GM12878 (cell line): ENCODE results near the gene TLCD2.

ENCODE experiments used
- CBX5 ChIP-seq: sonication (generic); IDR thresholded peaks from 2 replicates; pipeline ENCODE4 v1.6.1; 2016; ENCODE audit warnings: low read depth, moderate library complexity, mild to moderate bottlenecking, inconsistent platforms
- CHD2 ChIP-seq: IDR thresholded peaks from 2 replicates; pipeline ENCODE4 v1.6.1; 2011; ENCODE audit warnings: low read depth, low read length, improper control_type of control experiment, borderline replicate concordance
- KDM1A ChIP-seq: fragments of 200-600 bp; sonication (generic); IDR thresholded peaks from 2 replicates; pipeline ENCODE4 v1.6.1; 2016; ENCODE audit warnings: borderline replicate concordance
- POLR2A ChIP-seq: IDR thresholded peaks from 2 replicates; pipeline ENCODE4 v1.6.1; 2011; ENCODE audit warnings: low read depth, mild to moderate bottlenecking, low read length
- SIN3A ChIP-seq: IDR thresholded peaks from 2 replicates; pipeline ENCODE4 v1.6.1; 2012; ENCODE audit warnings: low read depth, low read length, improper control_type of control experiment
- SMAD1 ChIP-seq: fragments of 450-650 bp; IDR thresholded peaks from 2 replicates; pipeline ENCODE4 v1.6.1; 2018; ENCODE audit warnings: mild to moderate bottlenecking, low read depth; ENCODE audit not compliant: partially characterized antibody
- SRF ChIP-seq, 2 experiments: IDR thresholded peaks; 2 replicates each; pipeline ENCODE4 v1.6.1; 2011; ENCODE audit warnings: low read depth in 2 of 2, low read length in 2 of 2, mild to moderate bottlenecking in 1 of 2, moderate library complexity in 1 of 2
- YY1 ChIP-seq: IDR thresholded peaks from 2 replicates; pipeline ENCODE4 v1.6.1; 2011; ENCODE audit warnings: low read depth, mild to moderate bottlenecking, low read length
- TF ChIP-seq, protein P1 (sequence below): IDR thresholded peaks from 2 replicates; pipeline ENCODE4 v1.6.1; 2012; ENCODE audit warnings: low read length, inconsistent platforms
- TF ChIP-seq, protein P2 (sequence below), 3 experiments: IDR thresholded peaks in 2 of 3; conservative IDR thresholded peaks in 1 of 3; 2 replicates each; pipeline ENCODE4 v1.5.1; 2011; ENCODE audit warnings: low read depth in 3 of 3, low read length in 3 of 3, mild to moderate bottlenecking in 3 of 3, control low read depth in 2 of 3, moderate library complexity in 2 of 3, inconsistent platforms in 1 of 3, mixed read lengths in 1 of 3; ENCODE audit not compliant: control insufficient read depth in 2 of 3, insufficient read depth in 1 of 3; ENCODE audit errors: extremely low read depth in 1 of 3
- TF ChIP-seq, protein P3 (sequence below): fragments of 450-650 bp; IDR thresholded peaks from 2 replicates; pipeline ENCODE4 v1.6.1; 2016; ENCODE audit warnings: mild to moderate bottlenecking

DNA sequence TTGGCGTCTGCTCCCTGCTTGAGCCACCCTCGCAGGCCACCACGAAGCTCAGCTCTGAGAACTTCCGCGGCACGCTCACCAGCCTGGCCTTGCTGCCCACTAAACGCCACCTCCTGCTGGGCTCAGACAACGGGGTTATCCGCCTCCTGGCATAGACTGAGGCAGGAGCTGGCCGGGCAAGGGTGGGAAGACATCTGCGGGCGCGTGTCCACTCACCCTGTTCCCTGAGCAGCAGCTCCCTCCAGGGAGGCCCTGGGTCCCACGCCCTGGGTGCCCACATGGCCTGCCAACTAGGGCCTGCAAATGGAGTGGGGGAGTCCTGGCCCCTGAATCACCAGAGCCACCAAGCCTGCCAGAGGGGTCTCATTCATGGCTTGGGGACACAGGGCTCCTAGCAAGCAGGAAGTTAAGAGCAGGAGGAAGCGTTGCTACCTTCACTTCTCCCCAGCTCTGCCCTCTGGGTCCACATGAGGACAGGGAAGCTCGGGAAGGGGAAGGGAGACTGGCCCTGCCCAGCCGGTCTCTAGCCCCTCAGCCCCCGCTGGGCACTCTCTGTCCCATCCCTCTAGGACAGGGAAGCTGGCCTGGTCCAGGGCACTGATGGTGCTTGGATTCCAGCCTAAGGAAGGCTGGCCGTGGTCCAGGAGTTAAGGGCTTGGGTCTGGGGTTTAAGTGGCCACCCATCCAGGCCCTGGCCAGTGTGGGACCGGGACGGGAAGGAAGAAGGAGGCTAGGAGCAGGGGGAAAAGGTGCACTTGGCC is 27.5 kb upstream of the TLCD2 start:
- peak; percentile 40; the same call in 1 of the 2 replicates for TF ChIP-seq POLR2A
- TF ChIP-seq, protein P1, sequence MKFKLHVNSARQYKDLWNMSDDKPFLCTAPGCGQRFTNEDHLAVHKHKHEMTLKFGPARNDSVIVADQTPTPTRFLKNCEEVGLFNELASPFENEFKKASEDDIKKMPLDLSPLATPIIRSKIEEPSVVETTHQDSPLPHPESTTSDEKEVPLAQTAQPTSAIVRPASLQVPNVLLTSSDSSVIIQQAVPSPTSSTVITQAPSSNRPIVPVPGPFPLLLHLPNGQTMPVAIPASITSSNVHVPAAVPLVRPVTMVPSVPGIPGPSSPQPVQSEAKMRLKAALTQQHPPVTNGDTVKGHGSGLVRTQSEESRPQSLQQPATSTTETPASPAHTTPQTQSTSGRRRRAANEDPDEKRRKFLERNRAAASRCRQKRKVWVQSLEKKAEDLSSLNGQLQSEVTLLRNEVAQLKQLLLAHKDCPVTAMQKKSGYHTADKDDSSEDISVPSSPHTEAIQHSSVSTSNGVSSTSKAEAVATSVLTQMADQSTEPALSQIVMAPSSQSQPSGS: no peak
- no peak for TF ChIP-seq SRF (IDR thresholded peaks at IDR 0.05; ENCODE audit: low read depth in 2 of 2, low read length in 2 of 2)
- TF ChIP-seq, protein P2, sequence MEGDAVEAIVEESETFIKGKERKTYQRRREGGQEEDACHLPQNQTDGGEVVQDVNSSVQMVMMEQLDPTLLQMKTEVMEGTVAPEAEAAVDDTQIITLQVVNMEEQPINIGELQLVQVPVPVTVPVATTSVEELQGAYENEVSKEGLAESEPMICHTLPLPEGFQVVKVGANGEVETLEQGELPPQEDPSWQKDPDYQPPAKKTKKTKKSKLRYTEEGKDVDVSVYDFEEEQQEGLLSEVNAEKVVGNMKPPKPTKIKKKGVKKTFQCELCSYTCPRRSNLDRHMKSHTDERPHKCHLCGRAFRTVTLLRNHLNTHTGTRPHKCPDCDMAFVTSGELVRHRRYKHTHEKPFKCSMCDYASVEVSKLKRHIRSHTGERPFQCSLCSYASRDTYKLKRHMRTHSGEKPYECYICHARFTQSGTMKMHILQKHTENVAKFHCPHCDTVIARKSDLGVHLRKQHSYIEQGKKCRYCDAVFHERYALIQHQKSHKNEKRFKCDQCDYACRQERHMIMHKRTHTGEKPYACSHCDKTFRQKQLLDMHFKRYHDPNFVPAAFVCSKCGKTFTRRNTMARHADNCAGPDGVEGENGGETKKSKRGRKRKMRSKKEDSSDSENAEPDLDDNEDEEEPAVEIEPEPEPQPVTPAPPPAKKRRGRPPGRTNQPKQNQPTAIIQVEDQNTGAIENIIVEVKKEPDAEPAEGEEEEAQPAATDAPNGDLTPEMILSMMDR (IDR thresholded peaks at IDR 0.05 in 2 of 3, conservative IDR thresholded peaks at IDR 0.05 in 1 of 3; ENCODE audit: control insufficient read depth in 2 of 3, extremely low read depth in 1 of 3, insufficient read depth in 1 of 3, low read depth in 3 of 3, low read length in 3 of 3): no peak
- no peak for TF ChIP-seq SMAD1
- TF ChIP-seq SIN3A: no peak
- TF ChIP-seq YY1: no peak
- TF ChIP-seq CHD2: no peak
- no peak for TF ChIP-seq KDM1A
- no peak for TF ChIP-seq CBX5
- TF ChIP-seq, protein P3, sequence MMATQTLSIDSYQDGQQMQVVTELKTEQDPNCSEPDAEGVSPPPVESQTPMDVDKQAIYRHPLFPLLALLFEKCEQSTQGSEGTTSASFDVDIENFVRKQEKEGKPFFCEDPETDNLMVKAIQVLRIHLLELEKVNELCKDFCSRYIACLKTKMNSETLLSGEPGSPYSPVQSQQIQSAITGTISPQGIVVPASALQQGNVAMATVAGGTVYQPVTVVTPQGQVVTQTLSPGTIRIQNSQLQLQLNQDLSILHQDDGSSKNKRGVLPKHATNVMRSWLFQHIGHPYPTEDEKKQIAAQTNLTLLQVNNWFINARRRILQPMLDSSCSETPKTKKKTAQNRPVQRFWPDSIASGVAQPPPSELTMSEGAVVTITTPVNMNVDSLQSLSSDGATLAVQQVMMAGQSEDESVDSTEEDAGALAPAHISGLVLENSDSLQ: no peak
